Right forelimb (tissue), 1 donor: Measurements from ENCODE around the gene PRPF18.

Source experiments
- DNase-seq: peaks from one replicate; pipeline ENCODE4 v3.0.0-alpha.2; 2018

PRPF18 gene

GRCh38 chr10:13671904-13672303, 85.1 kb downstream of the PRPF18 start:
- no peak for DNase-seq

DNA sequence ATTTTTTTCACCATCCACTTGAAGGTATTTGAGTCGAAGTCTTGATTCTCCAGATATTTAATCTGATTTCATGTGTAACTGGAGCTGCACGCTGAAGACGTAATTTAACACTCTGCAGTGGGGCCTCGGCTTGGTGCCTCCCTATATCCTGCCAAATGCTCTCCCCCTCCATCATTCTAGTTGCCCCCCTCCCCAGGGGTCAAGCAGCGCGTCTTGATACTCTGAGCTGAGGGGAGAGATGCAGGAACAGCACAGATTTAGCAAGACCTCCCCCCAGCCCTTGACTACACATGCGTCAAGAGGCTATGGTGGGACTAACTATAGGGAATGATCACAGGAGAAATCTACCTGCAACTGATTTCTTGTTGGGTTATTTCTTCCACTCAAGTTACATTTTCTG, 85.8 kb downstream of the PRPF18 start:
- no peak for DNase-seq

DNA sequence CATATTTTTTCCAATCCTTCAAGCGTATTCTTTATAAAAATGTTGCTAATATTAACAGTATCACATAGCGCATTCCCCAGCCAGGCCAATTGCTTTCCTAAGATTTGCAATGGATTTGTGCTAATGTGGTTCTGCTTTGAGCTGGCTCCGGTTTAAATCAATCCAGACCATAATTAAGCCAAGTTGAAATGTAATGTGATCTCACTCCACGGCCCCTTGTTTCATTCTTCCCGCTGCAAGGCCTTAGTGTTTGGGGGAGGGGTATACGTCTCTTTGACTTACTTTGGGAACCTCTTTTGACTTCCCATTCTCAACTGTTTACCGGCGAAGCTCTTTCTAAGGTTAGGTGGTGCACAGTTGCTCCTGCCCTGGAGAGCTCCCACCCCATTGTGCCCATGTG, 86.4 kb downstream of the PRPF18 start:
- no peak for DNase-seq

DNA sequence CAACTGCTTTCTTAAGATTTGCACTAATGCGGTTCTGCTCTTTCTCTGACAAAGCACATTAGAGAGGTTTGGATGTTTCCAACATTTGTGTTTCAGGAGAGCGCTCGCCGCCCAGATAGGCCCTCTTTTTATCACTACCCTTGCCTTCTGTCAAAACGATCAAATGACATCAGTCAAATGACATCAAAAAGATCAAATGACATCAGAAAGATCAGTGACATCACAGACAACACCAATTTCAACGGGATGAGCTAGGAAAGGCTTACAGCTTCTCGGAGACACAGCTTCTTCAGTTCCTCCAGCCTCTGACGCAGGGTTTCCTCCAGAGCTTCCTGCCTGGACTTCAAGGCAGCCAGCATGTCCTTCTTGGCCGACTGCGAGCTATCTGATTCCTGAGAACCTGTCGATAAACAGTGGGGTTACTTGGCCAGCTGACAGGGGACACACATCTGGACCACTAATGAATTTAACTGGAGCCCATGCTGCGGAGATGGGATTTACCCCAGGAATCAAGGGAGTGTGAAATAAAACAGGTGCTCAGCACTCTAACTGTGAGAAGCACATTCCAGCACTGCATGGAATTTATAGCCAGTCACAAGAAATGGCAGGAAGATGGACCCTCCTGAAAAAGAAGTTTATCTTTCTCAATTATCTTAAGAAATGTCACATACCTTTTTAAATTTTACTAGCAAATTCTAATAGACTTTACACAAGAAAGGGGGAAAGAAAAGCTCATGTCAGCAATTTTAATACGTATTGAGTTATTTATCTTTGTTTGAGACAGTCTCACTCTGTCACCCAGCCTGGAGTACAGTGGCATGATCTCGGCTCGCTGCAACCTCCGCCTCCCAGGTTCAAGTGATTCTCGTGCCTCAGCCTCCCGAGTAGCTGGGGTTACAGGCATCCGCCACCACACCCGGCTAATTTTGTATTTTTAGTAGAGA, 88.2 kb downstream of the PRPF18 start:
- DNase-seq = peak; percentile 67

- no peak for DNase-seq
Observed at GRCh38 chr10:13678101-13678843, 91.5 kb downstream of the PRPF18 start.
